SK-N-MC (cell line): ENCODE results near the gene TSPOAP1.

Experiments used
- DNase-seq: peaks from one replicate; pipeline ENCODE4 v3.0.0-alpha.2; 2011; ENCODE audit warnings: low read depth, low spot score
- H3K27ac ChIP-seq: fragments of 200-600 bp; sonication (generic); 2 replicates; pipeline ENCODE4 v1.5.1; 2016; ENCODE audit warnings: mixed run types
- H3K36me3 ChIP-seq: fragments of 200-600 bp; sonication (generic); 2 replicates; pipeline ENCODE4 v1.6.1; 2017; ENCODE audit warnings: antibody characterized with exemption, low read length, mixed read lengths; ENCODE audit not compliant: insufficient read depth
- H3K4me3 ChIP-seq: fragments of 200-600 bp; sonication (generic); 2 replicates; pipeline ENCODE4 v1.5.1; 2016
- H3K9ac ChIP-seq: fragments of 200-600 bp; sonication (generic); 2 replicates; pipeline ENCODE4 v1.8.0; 2017; ENCODE audit warnings: mixed run types, mixed read lengths; ENCODE audit not compliant: insufficient read length
- H3K9me3 ChIP-seq: fragments of 200-600 bp; sonication (generic); 2 replicates; pipeline ENCODE4 v1.6.1; 2017; ENCODE audit warnings: low read depth, mild to moderate bottlenecking, antibody characterized with exemption, low read length, moderate library complexity, mixed read lengths
- EZH2 ChIP-seq: fragments of 200-600 bp; sonication (generic); IDR thresholded peaks from one replicate; pipeline ENCODE4 v1.6.1; 2017; ENCODE audit warnings: antibody characterized with exemption
- FOXP2 ChIP-seq: optimal IDR thresholded peaks from 2 replicates; pipeline ENCODE3; 2011; ENCODE audit warnings: mild to moderate bottlenecking, moderate library complexity; ENCODE audit not compliant: insufficient read depth; ENCODE audit errors: extremely low read length, control extremely low read depth
- POLR2AphosphoS5 ChIP-seq: IDR thresholded peaks from 2 replicates; pipeline ENCODE4 v1.6.1; 2012; ENCODE audit warnings: mild to moderate bottlenecking, low read depth, low read length, borderline replicate concordance

The TSPOAP1 gene

GRCh38 chr17:58268774-58269556 is 59.6 kb downstream of the TSPOAP1 start:
- no peaks in the 10 kb centered on the region for H3K9me3 ChIP-seq
- DNase-seq = no peak
- H3K27ac ChIP-seq = no peak overlapping the region
- H3K9ac ChIP-seq = no peak overlapping the region
- no peak overlapping the region for H3K4me3 ChIP-seq
- no peak for TF ChIP-seq FOXP2
- no peak for TF ChIP-seq POLR2AphosphoS5
- TF ChIP-seq EZH2 = no peak
- H3K36me3 ChIP-seq = no peaks in the 10 kb centered on the region

- no peak for DNase-seq
- no peak overlapping the region for H3K27ac ChIP-seq
- no peak overlapping the region for H3K4me3 ChIP-seq
- no peak overlapping the region for H3K9ac ChIP-seq
- H3K36me3 ChIP-seq = no peaks in the 10 kb centered on the region
- H3K9me3 ChIP-seq = no peaks in the 10 kb centered on the region
- no peak for TF ChIP-seq POLR2AphosphoS5
Observed at GRCh38 chr17:58268326-58268725, 60.3 kb downstream of the TSPOAP1 start.

GRCh38 chr17:58267347-58268324 is 61.0 kb downstream of the TSPOAP1 start:
- DNase-seq = no peak
- H3K36me3 ChIP-seq = no peaks in the 10 kb centered on the region
- H3K9ac ChIP-seq = no peak overlapping the region
- no peaks in the 10 kb centered on the region for H3K9me3 ChIP-seq
- TF ChIP-seq EZH2 (no peak), POLR2AphosphoS5 (no peak), FOXP2 (no peak)
- H3K27ac ChIP-seq = no peak overlapping the region
- H3K4me3 ChIP-seq = no peak overlapping the region

GRCh38 chr17:58265902-58266875 is 62.4 kb downstream of the TSPOAP1 start:
- H3K27ac ChIP-seq = no peak overlapping the region
- no peak overlapping the region for H3K9ac ChIP-seq
- no peaks in the 10 kb centered on the region for H3K9me3 ChIP-seq
- no peak for TF ChIP-seq FOXP2
- no peak for TF ChIP-seq EZH2
- TF ChIP-seq POLR2AphosphoS5 = no peak
- H3K36me3 ChIP-seq = no peaks in the 10 kb centered on the region
- DNase-seq = no peak
- no peak overlapping the region for H3K4me3 ChIP-seq

- H3K9ac ChIP-seq = no peak overlapping the region
Observed at GRCh38 chr17:58265271-58265670, 63.3 kb downstream of the TSPOAP1 start.

GRCh38 chr17:58264407-58265103 is 64.0 kb downstream of the TSPOAP1 start:
- Histone ChIP-seq H3K9ac (no peak overlapping the region), H3K9me3 (no peaks in the 10 kb centered on the region), H3K36me3 (no peaks in the 10 kb centered on the region), H3K27ac (no peak overlapping the region), H3K4me3 (no peak overlapping the region)
- TF ChIP-seq POLR2AphosphoS5 = no peak
- no peak for TF ChIP-seq FOXP2
- no peak for TF ChIP-seq EZH2
- no peak for DNase-seq

More at GRCh38 chr17:58265271-58265670, 63.3 kb downstream of the TSPOAP1 start:
- Histone ChIP-seq H3K9me3 (no peaks in the 10 kb centered on the region), H3K27ac (no peak overlapping the region), H3K36me3 (no peaks in the 10 kb centered on the region), H3K4me3 (no peak overlapping the region)
- no peak for DNase-seq
- TF ChIP-seq POLR2AphosphoS5 (no peak), EZH2 (no peak), FOXP2 (no peak)

GRCh38 chr17:58263773-58264172 is 64.8 kb downstream of the TSPOAP1 start:
- TF ChIP-seq FOXP2 = no peak
- no peak for TF ChIP-seq EZH2
- no peak for TF ChIP-seq POLR2AphosphoS5
- Histone ChIP-seq H3K36me3 (no peaks in the 10 kb centered on the region), H3K27ac (no peak overlapping the region), H3K4me3 (no peak overlapping the region), H3K9me3 (no peaks in the 10 kb centered on the region), H3K9ac (no peak overlapping the region)
- no peak for DNase-seq
